GM19239 (cell line): ENCODE data around the gene TAPBPL.
A peak's percentile ranks its signal among the peaks of the same experiment; 100 is the strongest.
"Not testable (repeated sequence)": the region's sequence is repeated elsewhere in the genome, so short reads cannot be mapped to it uniquely, and the experiment has no call there.

Experiments used
- DNase-seq: peaks from one replicate; pipeline ENCODE4 v3.0.0; 2011; ENCODE audit warnings: low spot score; ENCODE audit not compliant: insufficient read length
- FAIRE-seq: peaks from 2 replicates; lab custom pipeline; 2011; peaks lifted over from hg19 to GRCh38; lab: Jason Lieb, UNC

Gene TAPBPL, protein sequence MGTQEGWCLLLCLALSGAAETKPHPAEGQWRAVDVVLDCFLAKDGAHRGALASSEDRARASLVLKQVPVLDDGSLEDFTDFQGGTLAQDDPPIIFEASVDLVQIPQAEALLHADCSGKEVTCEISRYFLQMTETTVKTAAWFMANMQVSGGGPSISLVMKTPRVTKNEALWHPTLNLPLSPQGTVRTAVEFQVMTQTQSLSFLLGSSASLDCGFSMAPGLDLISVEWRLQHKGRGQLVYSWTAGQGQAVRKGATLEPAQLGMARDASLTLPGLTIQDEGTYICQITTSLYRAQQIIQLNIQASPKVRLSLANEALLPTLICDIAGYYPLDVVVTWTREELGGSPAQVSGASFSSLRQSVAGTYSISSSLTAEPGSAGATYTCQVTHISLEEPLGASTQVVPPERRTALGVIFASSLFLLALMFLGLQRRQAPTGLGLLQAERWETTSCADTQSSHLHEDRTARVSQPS

DNA sequence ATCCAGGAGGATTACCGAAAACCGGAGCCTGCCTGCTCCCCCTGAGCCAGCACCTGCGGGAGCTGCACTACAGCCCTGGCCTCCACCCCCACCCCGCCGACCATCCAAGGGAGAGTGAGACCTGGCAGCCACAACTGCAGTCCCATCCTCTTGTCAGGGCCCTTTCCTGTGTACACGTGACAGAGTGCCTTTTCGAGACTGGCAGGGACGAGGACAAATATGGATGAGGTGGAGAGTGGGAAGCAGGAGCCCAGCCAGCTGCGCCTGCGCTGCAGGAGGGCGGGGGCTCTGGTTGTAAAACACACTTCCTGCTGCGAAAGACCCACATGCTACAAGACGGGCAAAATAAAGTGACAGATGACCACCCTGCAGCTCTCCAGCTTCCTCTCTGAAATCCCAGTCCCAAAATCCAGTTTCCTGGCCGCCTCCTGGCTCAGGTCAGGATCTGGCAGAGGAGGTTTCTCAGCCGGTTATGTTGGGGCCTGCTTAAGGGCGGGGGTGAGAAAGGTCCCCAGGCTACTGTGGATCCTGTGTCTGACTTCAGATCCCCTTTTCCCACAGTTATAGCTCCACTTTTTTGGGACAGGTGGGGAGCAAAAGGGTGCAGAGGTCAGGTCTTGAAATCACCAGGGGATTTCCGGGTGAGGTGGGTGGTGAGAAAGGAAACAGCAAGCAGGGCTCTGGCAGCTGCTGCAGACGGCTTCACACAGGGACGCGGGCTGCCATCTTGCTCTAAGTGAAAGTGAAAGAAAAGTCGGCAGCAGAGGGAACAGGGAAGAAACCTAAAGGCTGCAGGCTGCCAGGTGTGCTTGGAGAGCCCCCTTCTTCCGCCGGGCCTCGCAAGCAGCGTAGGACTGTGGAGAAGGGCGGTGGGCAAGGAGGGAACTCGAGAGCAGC lies at the start of gene TAPBPL:
Gene TAPBPL, plus strand, starts transcription at position 695 of the 897 bp plus-strand sequence. CDS start 207 bp downstream, outside the sequence.
- peak; percentile 98 for FAIRE-seq
- peak; percentile 76 for DNase-seq

DNA sequence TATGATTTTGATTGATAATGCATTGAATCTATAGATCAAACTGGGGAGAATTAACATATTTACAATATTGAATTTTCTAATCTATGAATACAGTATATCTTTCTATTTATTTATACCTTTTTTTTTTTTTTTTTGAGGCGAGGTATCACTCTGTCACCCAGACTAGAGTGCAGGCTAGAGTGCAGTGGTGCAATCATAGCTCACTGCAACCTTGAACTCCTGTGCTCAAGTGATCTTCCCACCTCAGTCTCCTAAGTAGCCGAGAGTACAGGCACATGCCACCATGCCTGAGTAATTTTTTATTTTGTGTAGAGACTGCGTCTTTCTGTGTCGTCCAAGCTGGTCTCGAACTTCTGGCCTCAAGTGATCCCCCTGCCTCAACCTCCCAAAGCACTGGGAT lies 47.5 kb upstream of the TAPBPL start:
- FAIRE-seq (no peak), DNase-seq (no peak)

DNA sequence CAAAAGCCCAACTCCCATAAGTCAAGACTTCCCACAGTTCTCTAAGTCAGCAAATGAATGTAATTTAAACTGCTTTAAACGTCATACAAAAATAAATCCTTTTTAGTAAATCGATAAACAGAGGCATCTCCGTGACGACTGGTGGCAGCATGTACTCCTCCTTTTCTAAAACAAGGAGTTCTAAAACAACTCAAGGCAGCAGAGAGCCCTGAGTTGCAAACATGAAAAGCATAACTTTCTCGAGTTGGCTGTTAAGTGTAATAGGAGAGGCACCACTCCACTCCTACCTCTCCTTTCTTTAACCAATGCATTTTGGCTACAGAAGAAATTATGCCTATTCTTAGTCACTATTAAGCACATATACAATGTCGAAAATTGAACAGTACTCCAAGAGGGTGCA lies 45.9 kb upstream of the TAPBPL start:
- FAIRE-seq, result no peak

DNA sequence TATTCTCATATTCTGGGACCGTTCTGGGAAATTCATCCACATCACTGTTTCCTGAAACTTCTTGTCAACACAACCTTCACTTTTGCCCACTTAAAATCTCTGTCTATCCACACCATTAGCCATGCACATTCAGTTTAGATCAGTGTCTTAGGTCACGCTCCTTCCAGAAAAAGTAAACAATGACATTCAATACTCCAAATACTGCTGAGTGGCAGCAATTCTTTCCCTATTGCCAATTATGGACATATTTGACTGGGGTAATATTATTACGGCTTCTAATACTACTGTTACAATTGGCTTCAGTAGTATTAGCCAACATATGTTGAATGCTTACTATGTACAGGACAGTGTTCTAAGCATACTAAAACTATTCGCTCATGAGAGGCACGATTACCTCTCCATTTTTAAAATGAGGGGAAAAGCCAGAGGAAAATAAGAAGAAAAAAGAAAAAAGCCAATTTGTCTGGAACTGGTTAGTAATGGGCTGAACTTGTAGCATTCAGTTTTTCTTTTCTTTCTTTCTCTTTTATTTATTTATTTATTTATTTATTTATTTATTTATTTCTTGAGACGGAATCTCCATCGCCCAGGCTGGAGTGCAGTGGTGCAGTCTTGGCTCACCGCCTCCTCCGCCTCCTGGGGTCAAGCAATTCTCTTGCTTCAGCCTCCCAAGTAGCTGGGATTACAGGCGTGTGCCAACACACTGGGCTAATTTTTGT lies 44.4 kb upstream of the TAPBPL start:
- no peak for FAIRE-seq
- DNase-seq, result no peak

More for the DNA sequence above, 45.9 kb upstream of the TAPBPL start:
- DNase-seq, result no peak

DNA sequence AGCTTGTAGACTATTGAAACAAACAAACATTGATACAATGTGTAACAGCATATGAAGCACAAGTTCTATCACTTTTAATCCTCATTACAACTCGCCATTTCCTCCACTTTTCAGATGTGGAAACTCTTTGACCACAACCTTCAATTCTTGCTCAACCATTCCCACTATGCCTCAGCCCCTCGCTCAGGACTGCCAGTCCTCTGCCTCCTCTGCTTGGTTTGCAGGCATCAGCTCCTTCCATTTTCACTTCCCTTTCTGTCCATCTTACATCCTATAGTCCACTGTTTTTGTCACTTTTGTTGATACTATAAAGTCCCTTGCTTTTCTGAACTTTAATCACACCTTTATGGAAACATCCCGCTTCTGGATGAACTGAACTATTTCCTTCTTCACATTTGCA lies 35.2 kb upstream of the TAPBPL start:
- FAIRE-seq (peak; percentile 82), DNase-seq (no peak)

DNA sequence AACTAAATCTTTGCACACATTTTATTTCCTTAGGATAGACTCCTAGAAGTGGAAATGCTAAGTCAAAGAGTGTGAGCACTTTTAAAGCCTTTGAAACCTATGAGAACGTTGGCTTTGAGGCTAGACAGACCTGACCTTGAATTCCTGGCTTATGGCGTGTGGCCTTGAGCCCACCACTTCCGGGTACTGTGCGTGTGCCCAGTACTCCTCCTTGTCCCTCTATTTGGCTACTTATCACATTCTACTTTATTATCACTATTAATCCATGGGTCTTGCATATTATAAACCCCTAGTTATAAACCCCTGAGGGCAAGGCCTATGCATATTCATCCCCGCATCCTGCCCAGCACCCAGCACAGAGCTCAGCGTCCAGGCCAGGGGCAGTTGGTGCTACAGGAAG lies 33.0 kb upstream of the TAPBPL start:
- DNase-seq (no peak), FAIRE-seq (no peak)

DNA sequence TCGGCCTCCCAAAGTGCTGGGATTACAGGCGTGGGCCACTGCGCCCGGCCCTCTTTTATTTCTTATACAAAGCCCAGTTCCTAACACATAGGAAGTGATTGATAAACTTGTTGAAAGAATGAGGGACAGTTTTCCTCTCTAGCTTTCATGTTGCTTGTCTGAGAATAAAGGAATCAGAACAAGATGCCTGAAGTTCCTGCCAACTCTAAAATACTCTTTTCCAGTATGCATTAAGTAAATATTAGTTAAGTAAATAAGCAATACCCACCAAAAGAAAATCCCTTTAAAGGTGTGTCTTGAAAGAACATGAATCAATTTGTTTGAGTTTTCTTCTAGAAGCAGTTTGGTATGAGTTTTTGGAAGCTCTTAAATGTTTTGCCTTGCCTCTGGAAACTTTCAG lies 31.5 kb upstream of the TAPBPL start:
- DNase-seq (no peak), FAIRE-seq (no peak)

DNA sequence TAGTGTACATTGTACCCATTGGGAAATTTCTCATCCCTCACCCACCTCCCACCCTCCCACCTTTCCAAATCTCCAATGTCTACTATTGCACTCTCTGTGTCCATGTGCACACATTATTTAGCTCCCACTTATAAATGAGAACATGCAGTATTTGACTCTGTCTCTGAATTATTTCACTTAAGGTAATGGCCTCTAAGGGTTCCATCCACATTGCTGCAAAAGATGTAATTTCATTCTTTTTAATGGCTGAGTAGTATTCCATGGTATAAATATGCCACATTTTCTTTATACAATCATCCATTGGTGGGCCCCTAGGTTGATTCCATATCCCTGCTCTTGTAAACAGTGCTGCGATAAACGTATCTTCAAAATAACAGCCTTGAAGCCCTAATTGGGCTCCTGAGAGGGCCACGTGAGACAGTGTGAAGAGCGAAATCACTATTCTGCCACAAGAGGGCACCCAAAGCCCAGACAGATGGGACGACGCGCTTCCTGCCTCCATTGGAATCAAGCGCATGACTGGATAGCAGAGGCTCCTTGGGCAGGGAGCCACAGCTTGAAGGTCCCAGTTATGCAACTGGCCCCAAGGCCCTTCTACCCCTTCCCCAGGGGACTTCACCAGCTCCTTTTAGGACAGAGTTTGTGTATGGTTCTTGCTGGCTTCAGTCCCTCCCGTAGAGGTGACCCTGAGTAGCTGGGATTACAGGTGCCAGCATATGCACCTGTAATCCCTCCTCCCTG lies 28.4 kb upstream of the TAPBPL start:
- DNase-seq (peak; percentile 69), FAIRE-seq (peak; percentile 99)

DNA sequence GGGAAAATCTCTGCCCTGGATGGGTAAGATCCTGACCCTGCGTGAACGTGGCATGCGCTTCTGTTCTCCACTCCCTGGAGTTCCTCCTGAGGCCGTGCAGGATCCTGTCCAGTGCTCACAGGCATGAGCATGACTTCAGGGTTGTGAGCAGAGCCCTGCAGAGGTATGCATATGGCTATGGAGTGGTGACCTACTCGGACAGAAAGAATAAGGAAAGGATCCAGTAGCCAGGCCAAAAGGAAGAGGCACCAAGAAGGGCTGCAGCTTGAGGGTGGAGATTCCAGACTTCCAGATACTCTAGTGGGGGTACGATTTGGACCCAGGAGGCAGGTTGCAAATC lies 27.9 kb upstream of the TAPBPL start:
- DNase-seq (no peak), FAIRE-seq (no peak)

DNA sequence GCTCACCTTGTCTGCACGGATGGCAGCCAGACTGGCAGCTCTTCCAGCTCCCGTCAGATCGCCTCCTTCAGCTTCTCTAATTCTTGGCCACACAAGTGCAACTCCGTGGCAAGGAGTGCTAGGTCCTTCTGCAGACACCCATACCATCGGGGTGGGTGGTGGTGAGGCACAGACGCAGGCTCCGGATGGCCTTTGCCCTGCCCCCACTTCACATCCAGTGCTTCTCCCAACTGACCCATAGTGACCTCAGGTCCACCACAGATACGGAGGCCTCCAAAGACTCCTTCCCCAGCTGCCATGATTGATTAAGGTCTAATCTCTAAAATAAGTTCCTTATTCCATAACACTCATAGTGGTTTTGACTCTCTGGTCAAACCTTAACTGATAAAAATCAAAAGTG lies 27.0 kb upstream of the TAPBPL start:
- FAIRE-seq, result no peak
- no peak for DNase-seq

DNA sequence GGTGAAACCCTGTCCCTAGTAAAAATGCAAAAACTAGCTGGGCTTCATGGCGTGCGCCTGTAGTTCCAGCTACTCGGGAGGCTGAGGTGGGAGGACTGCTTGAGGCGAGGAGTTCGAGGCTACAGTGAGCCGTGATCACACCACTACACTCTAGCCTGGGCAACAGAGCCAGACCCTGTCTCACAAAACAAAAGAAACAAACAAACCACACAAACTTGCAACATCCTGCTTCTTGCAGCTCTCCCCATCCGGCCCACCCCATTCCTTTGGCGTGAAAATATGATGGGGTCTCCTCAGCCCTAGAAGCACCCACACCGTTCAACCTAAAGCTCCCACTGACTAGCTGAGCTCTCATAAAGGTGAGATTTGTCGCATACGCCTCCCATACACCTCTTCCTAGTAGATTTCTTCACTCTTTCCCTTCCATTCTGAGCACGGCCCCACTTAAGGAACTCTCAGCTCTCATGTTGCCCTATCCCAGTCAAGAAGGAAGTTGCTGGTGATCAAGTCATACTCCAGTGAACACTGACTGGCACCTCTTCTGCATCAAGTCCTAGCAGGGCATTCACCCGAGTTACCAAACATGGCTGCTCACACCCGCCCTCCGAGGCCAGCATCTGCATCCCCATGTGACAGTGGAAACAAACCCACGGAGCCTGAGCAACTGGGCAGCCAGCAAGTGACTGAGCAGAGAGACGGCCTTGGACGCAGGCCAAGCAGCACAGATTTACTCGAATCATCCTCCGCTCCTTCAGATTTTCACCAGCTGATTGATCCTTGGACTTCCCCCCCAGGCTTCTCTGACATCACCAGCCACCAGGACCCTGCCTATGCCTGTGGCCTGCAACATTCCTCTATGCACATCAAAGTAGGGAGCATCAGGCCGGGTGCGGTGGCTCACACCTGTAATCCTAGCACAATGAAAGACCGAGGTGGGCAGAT lies 26.0 kb upstream of the TAPBPL start:
- no peak for DNase-seq
- peak; percentile 61 for FAIRE-seq

DNA sequence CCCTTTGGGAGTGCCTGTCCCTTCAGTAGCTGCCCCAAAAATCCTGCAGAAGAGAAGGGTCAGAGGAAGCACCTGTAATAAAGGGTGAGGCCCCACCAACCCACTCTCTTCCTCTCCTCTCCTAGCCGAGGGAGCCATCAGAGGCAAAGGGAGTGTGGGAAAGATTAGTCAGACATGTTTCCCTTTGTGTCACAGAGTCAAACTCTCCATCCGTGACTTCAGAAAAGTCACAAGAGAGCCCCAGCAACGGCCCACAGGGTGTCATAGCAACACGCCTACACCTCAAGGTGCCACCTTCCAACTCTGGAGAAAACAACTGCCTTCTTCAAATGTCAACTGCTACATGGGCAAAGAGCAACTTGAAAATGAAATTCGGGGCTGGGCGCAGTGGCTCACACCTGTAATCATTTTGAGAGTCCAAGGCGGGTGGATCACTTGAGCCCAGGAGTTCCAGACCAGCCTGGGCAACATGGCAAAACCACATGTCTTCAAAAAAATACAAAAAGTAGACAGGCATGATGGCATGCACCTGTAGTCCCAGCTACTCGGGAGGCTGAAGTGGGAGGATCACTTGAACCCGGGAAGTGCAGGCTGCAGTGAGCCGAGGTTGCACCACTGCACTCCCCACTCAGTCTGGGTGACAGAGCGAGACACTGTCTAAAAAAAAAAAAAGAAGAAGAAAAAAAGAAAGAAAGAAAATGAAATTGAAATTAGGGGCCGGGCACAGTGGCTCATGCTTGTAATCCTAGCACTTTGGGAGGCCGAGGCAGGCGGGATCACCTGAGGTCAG lies 24.8 kb upstream of the TAPBPL start:
- FAIRE-seq, result peak; percentile 97
- DNase-seq, result no peak

DNA sequence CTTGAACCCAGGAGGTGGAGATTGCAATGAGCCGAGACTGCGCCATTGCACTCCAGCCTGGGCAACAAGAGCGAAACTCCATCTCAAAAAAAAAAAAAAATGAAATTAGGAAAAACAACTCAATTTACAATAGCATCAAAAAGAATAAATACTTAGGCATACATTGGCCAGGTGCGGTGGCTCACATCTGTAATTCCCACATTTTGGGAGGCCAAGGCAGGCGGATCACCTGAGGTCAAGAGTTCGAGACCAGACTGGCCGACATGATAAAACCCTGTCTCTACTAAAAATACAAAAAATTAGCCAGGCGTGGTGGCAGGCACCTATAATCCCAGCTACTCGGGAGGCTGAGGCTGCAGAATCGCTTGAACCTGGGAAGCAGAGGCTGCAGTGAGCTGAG lies 24.0 kb upstream of the TAPBPL start:
- not testable (repeated sequence) for DNase-seq, FAIRE-seq

DNA sequence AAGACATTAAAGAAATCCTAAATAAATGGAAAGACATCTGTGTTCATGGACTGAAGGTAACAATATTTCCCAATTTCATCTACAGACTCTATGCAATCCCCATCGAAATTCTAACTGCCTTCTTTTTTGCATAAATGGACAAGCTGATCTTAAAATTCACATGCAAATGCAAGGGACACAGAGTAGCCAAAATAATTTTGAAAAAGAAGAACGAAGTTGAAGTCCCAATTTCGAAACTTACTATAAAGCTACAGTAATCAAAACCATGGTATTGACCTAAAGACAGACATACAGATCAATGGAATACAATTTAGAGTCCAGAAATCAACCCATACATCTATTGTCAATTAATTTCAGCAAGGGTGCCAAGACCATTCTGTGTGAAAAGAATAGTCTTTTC lies 23.5 kb upstream of the TAPBPL start:
- no peak for DNase-seq
- peak; percentile 53 for FAIRE-seq

DNA sequence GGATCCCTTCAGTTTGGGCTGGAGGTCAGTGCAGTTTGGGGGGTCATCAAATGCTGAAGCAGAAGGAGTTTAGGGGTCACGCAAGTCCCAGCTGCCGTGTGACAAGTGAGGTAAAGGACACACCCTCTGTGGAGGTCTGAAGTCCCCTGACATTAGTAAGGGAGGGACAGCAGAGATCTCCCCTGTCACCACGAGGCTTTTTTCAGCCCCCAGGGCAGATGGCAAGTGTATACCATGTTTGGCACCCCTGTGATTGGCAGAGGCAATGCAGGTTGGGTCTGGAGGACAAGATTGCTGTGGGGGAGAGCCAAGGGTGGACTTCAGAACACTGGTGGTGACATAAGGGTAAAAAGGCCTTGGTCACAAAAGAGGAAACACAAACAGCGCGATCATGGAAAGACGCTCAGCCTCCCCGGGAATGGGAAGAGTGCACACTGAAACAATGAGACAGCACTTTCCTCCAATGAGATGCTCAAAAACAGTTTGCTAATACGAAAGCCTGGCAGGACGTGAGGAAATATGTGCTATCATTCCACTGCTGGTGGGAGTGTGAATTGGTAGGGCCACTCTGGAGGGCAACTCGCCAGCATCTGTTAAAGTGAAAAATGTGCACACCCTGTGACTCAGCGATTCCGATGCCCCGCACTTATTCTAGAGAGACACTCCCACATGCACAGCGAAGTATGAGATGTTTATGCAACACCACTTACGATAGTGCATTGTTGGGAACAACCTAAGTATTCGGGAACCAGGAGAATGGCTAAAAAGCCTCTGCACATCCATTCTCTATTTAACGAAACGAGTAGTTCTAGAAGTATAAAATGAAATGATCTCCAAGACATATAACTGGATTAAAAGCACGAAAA lies 21.5 kb upstream of the TAPBPL start:
- FAIRE-seq, result peak; percentile 76
- DNase-seq, result no peak

DNA sequence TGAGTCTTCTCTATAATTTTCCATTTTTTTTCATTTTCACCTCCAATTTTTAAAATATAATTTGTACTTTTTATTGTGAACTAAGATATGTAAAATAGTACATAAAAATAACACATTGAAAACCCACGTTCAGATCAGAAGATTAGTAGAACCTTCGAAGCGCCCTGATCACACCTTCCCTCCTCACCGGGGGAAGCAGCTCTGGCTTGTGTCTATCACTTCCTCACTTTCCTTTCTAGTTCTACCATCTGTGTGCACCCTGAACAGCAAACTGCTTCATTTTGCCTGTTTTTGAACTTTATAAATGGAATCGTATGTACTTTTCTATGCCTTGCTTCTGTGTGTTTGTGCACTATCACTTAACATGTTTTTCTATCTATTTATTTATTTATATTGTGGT lies 18.9 kb upstream of the TAPBPL start:
- DNase-seq, result no peak

More for the DNA sequence above, 18.9 kb upstream of the TAPBPL start:
- FAIRE-seq, result peak; percentile 72
